ENCODE results near the gene NEXN. TPM values are rescaled to one million over a fixed set of nuclear protein-coding genes. Genes with fewer than 3 reads are reported as not detected.

NEXN gene
- polyA plus RNA-seq, 1 experiment = 39.9 TPM

GRCh38 chr1:77872645-77873044, 15.8 kb upstream of the NEXN start:
- H3K27ac ChIP-seq (ENCODE audit: low read depth, low read length) = no peak overlapping the region
- no peaks in the 10 kb centered on the region for H3K27me3 ChIP-seq (ENCODE audit: control insufficient read depth, insufficient read depth, low read length)
- POLR2A ChIA-PET = no interaction called here

GRCh38 chr1:77873461-77873860, 15.0 kb upstream of the NEXN start:
- no peak for TF ChIP-seq CTCF (IDR thresholded peaks at IDR 0.05; ENCODE audit: low read depth, low read length)
- CTCF ChIA-PET = no interaction called here
- H3K9me3 ChIP-seq (ENCODE audit: control insufficient read depth, insufficient read depth, low read length) = no peaks in the 10 kb centered on the region
- no peak for DNase-seq (ENCODE audit: low read depth, low spot score)
- H3K27me3 ChIP-seq (ENCODE audit: control insufficient read depth, insufficient read depth, low read length) = no peaks in the 10 kb centered on the region
- no peak overlapping the region for H3K4me3 ChIP-seq (ENCODE audit: low read depth, low read length)
- no peak overlapping the region for H3K27ac ChIP-seq (ENCODE audit: low read depth, low read length)
- POLR2A ChIA-PET = no interaction called here

More at GRCh38 chr1:77872645-77873044, 15.8 kb upstream of the NEXN start:
- DNase-seq (ENCODE audit: low read depth, low spot score) = no peak
- H3K9me3 ChIP-seq (ENCODE audit: control insufficient read depth, insufficient read depth, low read length) = no peaks in the 10 kb centered on the region
- no peak overlapping the region for H3K4me3 ChIP-seq (ENCODE audit: low read depth, low read length)
- CTCF ChIA-PET = interaction anchor here (0.8 kb wide), 1 partner anchor 15 kb away, joined by 3 read pairs; no protein-coding TSS in a partner anchor
- TF ChIP-seq CTCF (IDR thresholded peaks at IDR 0.05; ENCODE audit: low read depth, low read length) = no peak

- ChIA-PET POLR2A (interaction anchor here (0.6 to 1.4 kb wide), 4 partner anchors 13 to 125 kb away, joined by 3 to 6 read pairs (median 4); partner anchors contain the start of gene NEXN), CTCF (no interaction called here)
- no peak for DNase-seq (ENCODE audit: low read depth, low spot score)
- Histone ChIP-seq H3K27me3 (ENCODE audit: control insufficient read depth, insufficient read depth, low read length) (no peaks in the 10 kb centered on the region), H3K4me3 (ENCODE audit: low read depth, low read length) (no peak overlapping the region), H3K9me3 (ENCODE audit: control insufficient read depth, insufficient read depth, low read length) (no peaks in the 10 kb centered on the region), H3K27ac (ENCODE audit: low read depth, low read length) (no peak overlapping the region)
- no peak for TF ChIP-seq CTCF (IDR thresholded peaks at IDR 0.05; ENCODE audit: low read depth, low read length)
Measured at GRCh38 chr1:77874804-77875445, 13.5 kb upstream of the NEXN start.

DNA sequence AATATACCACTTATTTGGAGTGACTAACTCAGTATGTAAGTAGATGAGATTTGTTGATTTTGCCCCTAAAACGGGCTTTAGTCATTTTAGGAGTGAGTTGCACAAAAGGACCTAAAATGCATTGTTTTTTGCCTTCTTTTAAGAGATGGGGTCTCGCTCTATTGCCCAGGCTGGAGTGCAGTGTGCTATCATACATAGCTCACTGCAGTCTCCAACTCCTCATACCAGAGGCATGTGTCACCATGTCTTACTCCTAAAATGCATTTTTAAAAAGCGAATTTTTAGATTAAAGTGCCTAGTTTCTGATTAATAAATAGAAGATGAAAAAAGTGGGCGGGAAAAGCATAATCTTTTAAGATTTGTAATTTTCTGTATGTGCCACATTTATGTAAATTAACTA, 11.5 kb upstream of the NEXN start:
- no peak overlapping the region for H3K4me3 ChIP-seq (ENCODE audit: low read depth, low read length)
- no peak for DNase-seq (ENCODE audit: low read depth, low spot score)
- CTCF ChIA-PET = interaction anchor here (0.5 kb wide), 1 partner anchor 13 kb away, joined by 3 read pairs; no protein-coding TSS in a partner anchor
- TF ChIP-seq CTCF (IDR thresholded peaks at IDR 0.05; ENCODE audit: low read depth, low read length) = no peak
- POLR2A ChIA-PET = no interaction called here
- H3K27ac ChIP-seq (ENCODE audit: low read depth, low read length) = no peak overlapping the region
- no peaks in the 10 kb centered on the region for H3K9me3 ChIP-seq (ENCODE audit: control insufficient read depth, insufficient read depth, low read length)
- no peaks in the 10 kb centered on the region for H3K27me3 ChIP-seq (ENCODE audit: control insufficient read depth, insufficient read depth, low read length)

- H3K27ac ChIP-seq (ENCODE audit: low read depth, low read length) = no peak overlapping the region
- ChIA-PET POLR2A (interaction anchor here (0.5 kb wide), 1 partner anchor 29 kb away, joined by 3 read pairs; no protein-coding TSS in a partner anchor), CTCF (no interaction called here)
- H3K4me3 ChIP-seq (ENCODE audit: low read depth, low read length) = no peak overlapping the region
- TF ChIP-seq CTCF (IDR thresholded peaks at IDR 0.05; ENCODE audit: low read depth, low read length) = no peak
- no peaks in the 10 kb centered on the region; the same call in 1 of the 2 replicates for H3K9me3 ChIP-seq (ENCODE audit: control insufficient read depth, insufficient read depth, low read length)
- DNase-seq (ENCODE audit: low read depth, low spot score) = no peak
- no peaks in the 10 kb centered on the region for H3K27me3 ChIP-seq (ENCODE audit: control insufficient read depth, insufficient read depth, low read length)
Measured at GRCh38 chr1:77881061-77881460, 7.4 kb upstream of the NEXN start.

All from AG04450 (cell line).